GM18511 (cell line): ENCODE data around the gene CPS1.

ENCODE experiments used
- ATAC-seq: cut with Tn5 transposase; IDR thresholded peaks from one replicate; pipeline ENCODE4 v1.9.1; 2021; ENCODE audit warnings: mild to moderate bottlenecking, moderate library complexity; ENCODE audit not compliant: unreplicated experiment

CPS1 gene

GRCh38 chr2:210673117-210673516 is 116.7 kb downstream of the CPS1 start:
- ATAC-seq, result no peak

GRCh38 chr2:210676067-210676466 is 119.7 kb downstream of the CPS1 start:
- no peak for ATAC-seq

- no peak for ATAC-seq
Observed at GRCh38 chr2:210681491-210681890, 125.1 kb downstream of the CPS1 start.

GRCh38 chr2:210686401-210686800 is 130.0 kb downstream of the CPS1 start:
- no peak for ATAC-seq

- ATAC-seq, result no peak
Observed at GRCh38 chr2:210687786-210688470, 131.5 kb downstream of the CPS1 start.

- no peak for ATAC-seq
Observed at GRCh38 chr2:210707900-210708299, 151.5 kb downstream of the CPS1 start.

GRCh38 chr2:210713122-210713521 is 156.7 kb downstream of the CPS1 start:
- ATAC-seq, result no peak

GRCh38 chr2:210715560-210716082 is 159.2 kb downstream of the CPS1 start:
- no peak for ATAC-seq

GRCh38 chr2:210718503-210718902 is 162.1 kb downstream of the CPS1 start:
- no peak for ATAC-seq

GRCh38 chr2:210722092-210722491 is 165.7 kb downstream of the CPS1 start:
- ATAC-seq, result peak; percentile 72

GRCh38 chr2:210727549-210727948 is 171.2 kb downstream of the CPS1 start:
- ATAC-seq, result no peak
